H1 (cell line): Measurements from ENCODE around the gene SYT6. TPM values are rescaled to one million over a fixed set of nuclear protein-coding genes. Genes with fewer than 3 reads are reported as not detected.

Source experiments
- CTCF ChIA-PET: fragments of 300-600 bp; sonication (Branson Sonifier 250); formaldehyde crosslinking; loops from one replicate; lab custom pipeline; 2021; ENCODE audit not compliant: partially characterized antibody; lab: Charles Lee
- POLR2A ChIA-PET: fragments of 300-600 bp; sonication (Branson Sonifier 250); formaldehyde crosslinking; loops from one replicate; lab custom pipeline; 2021; ENCODE audit warnings: inconsistent platforms; ENCODE audit not compliant: partially characterized antibody; lab: Charles Lee
- DNase-seq, 2 experiments: peaks; one replicate each; pipeline versions ENCODE4 v3.0.0 to v3.0.0-alpha.2; 2010 to 2022; ENCODE audit warnings: low spot score in 2 of 2, low read depth in 1 of 2, mixed read lengths in 1 of 2
- FAIRE-seq: peaks from 2 replicates; lab custom pipeline; 2011; peaks lifted over from hg19 to GRCh38; lab: Jason Lieb, UNC
- H2AFZ ChIP-seq: 2 replicates; pipeline ENCODE4 v1.8.1; 2012; ENCODE audit warnings: low read length, inconsistent platforms
- H2AK5ac ChIP-seq: 2 replicates; pipeline ENCODE4 v1.6.1; 2013; ENCODE audit warnings: low read depth, low read length
- H2BK120ac ChIP-seq: replicated peaks from 2 replicates; pipeline ENCODE3; 2013; ENCODE audit warnings: low read depth, low read length, inconsistent platforms
- H2BK12ac ChIP-seq: 2 replicates; pipeline ENCODE4 v1.6.1; 2013; ENCODE audit warnings: low read depth, low read length
- H2BK15ac ChIP-seq: 2 replicates; pipeline ENCODE4 v1.6.1; 2013; ENCODE audit warnings: low read length
- H2BK20ac ChIP-seq: 2 replicates; pipeline ENCODE4 v1.6.1; 2013; ENCODE audit warnings: low read length
- H2BK5ac ChIP-seq: 2 replicates; pipeline ENCODE4 v1.6.1; 2013; ENCODE audit warnings: low read depth, low read length
- H3K14ac ChIP-seq: 2 replicates; pipeline ENCODE4 v1.6.1; 2013; ENCODE audit warnings: inconsistent platforms; ENCODE audit not compliant: insufficient read length
- H3K18ac ChIP-seq: 2 replicates; pipeline ENCODE4 v1.6.1; 2013; ENCODE audit warnings: low read length; ENCODE audit errors: extremely low read depth
- H3K23ac ChIP-seq: 2 replicates; pipeline ENCODE4 v1.6.1; 2013; ENCODE audit warnings: inconsistent platforms; ENCODE audit not compliant: insufficient read length
- H3K23me2 ChIP-seq: 2 replicates; pipeline ENCODE4 v1.6.1; 2013; ENCODE audit warnings: low read depth, low read length
- H3K27ac ChIP-seq: 2 replicates; pipeline ENCODE4 v1.6.1; 2011; ENCODE audit warnings: low read depth, low read length, inconsistent platforms
- H3K27me3 ChIP-seq, 4 experiments: replicated peaks in 1 of 4; 1 replicate in 1 of 4; 2 replicates in 3 of 4; pipeline versions ENCODE4 v1.6.1 to v1.8.1; 2011 to 2013; ENCODE audit warnings: low read length in 3 of 4, mild to moderate bottlenecking in 3 of 4, inconsistent platforms in 2 of 4, mixed read lengths in 2 of 4, moderate library complexity in 1 of 4; ENCODE audit not compliant: control insufficient read depth in 3 of 4, insufficient read depth in 3 of 4; ENCODE audit errors: extremely low read depth in 1 of 4
- H3K36me3 ChIP-seq, 4 experiments: 2 replicates each; pipeline versions ENCODE4 v1.6.1 to v1.8.1; 2011 to 2013; ENCODE audit warnings: mild to moderate bottlenecking in 4 of 4, low read length in 3 of 4, moderate library complexity in 2 of 4, control low read depth in 1 of 4, inconsistent platforms in 1 of 4; ENCODE audit not compliant: insufficient read depth in 4 of 4, control insufficient read depth in 2 of 4
- H3K4ac ChIP-seq: replicated peaks from 2 replicates; pipeline ENCODE3; 2013; ENCODE audit warnings: low read length, low read depth, mixed read lengths, inconsistent platforms; ENCODE audit not compliant: insufficient read length
- H3K4me1 ChIP-seq, 4 experiments: replicated peaks in 1 of 4; 1 replicate in 1 of 4; 2 replicates in 3 of 4; pipeline versions ENCODE4 v1.6.1 to v1.8.1; 2011 to 2013; ENCODE audit warnings: low read length in 3 of 4, inconsistent platforms in 2 of 4, mixed read lengths in 1 of 4; ENCODE audit not compliant: insufficient read depth in 4 of 4, control insufficient read depth in 3 of 4
- H3K4me2 ChIP-seq, 2 experiments: 2 replicates each; pipeline versions ENCODE4 v1.6.1 to v1.8.1; 2011 to 2013; ENCODE audit warnings: low read depth in 2 of 2, low read length in 2 of 2, control low read depth in 1 of 2, inconsistent platforms in 1 of 2, mild to moderate bottlenecking in 1 of 2; ENCODE audit not compliant: insufficient read depth in 1 of 2
- H3K4me3 ChIP-seq, 4 experiments: fragments of 200-600, 300-600 bp in 1 of 4; sonication (generic), shearing (Covaris generic), sonication (Bioruptor Twin) in 1 of 4; 2 replicates each; pipeline versions ENCODE4 v1.5.1 to v1.8.1; 2011 to 2016; ENCODE audit warnings: low read length in 4 of 4, low read depth in 3 of 4, control low read depth in 2 of 4, inconsistent platforms in 2 of 4, mild to moderate bottlenecking in 2 of 4, mixed read lengths in 1 of 4, moderate library complexity in 1 of 4; ENCODE audit not compliant: insufficient read depth in 2 of 4; ENCODE audit errors: extremely low read depth in 1 of 4
- H3K56ac ChIP-seq: replicated peaks from 2 replicates; pipeline ENCODE3; 2013; ENCODE audit warnings: low read depth, mild to moderate bottlenecking, mixed read lengths, low read length, inconsistent platforms; ENCODE audit not compliant: insufficient read length
- H3K79me1 ChIP-seq: 2 replicates; pipeline ENCODE4 v1.6.1; 2013; ENCODE audit warnings: low read depth, low read length, control low read depth
- H3K79me2 ChIP-seq, 2 experiments: 2 replicates each; pipeline versions ENCODE4 v1.6.1 to v1.8.1; 2012 to 2013; ENCODE audit warnings: low read length in 2 of 2, mild to moderate bottlenecking in 2 of 2, inconsistent platforms in 1 of 2; ENCODE audit not compliant: insufficient read depth in 2 of 2, control insufficient read depth in 1 of 2
- H3K9ac ChIP-seq, 4 experiments: replicated peaks in 1 of 4; 1 replicate in 1 of 4; 2 replicates in 3 of 4; pipeline versions ENCODE4 v1.6.1 to v1.8.1; 2011 to 2013; ENCODE audit warnings: low read depth in 3 of 4, low read length in 3 of 4, control low read depth in 2 of 4, mild to moderate bottlenecking in 2 of 4, moderate library complexity in 2 of 4, inconsistent platforms in 1 of 4; ENCODE audit errors: extremely low read depth in 1 of 4
- H3K9me3 ChIP-seq, 2 experiments: 2 replicates each; pipeline versions ENCODE4 v1.6.1 to v1.8.1; 2012 to 2013; ENCODE audit warnings: mild to moderate bottlenecking in 2 of 2, moderate library complexity in 2 of 2, control low read depth in 1 of 2, inconsistent platforms in 1 of 2, low read depth in 1 of 2, low read length in 1 of 2, mixed read lengths in 1 of 2; ENCODE audit not compliant: insufficient read depth in 2 of 2
- H4K20me1 ChIP-seq, 2 experiments: replicated peaks in 1 of 2; 2 replicates each; pipeline versions ENCODE3 to v1.8.1; 2011 to 2013; ENCODE audit warnings: inconsistent platforms in 2 of 2, low read length in 2 of 2, mild to moderate bottlenecking in 1 of 2; ENCODE audit not compliant: insufficient read depth in 2 of 2, control insufficient read depth in 1 of 2
- H4K5ac ChIP-seq: 2 replicates; pipeline ENCODE4 v1.6.1; 2013; ENCODE audit warnings: low read length, low read depth, mixed read lengths, inconsistent platforms; ENCODE audit not compliant: insufficient read length
- H4K8ac ChIP-seq: 2 replicates; pipeline ENCODE4 v1.8.0; 2013; ENCODE audit warnings: mild to moderate bottlenecking, moderate library complexity, low read length, inconsistent platforms; ENCODE audit not compliant: insufficient read depth; ENCODE audit errors: extremely low read depth
- H4K91ac ChIP-seq: replicated peaks from 2 replicates; pipeline ENCODE3; 2013; ENCODE audit warnings: low read length, mixed read lengths, inconsistent platforms; ENCODE audit not compliant: insufficient read length
- ATF3 ChIP-seq: IDR thresholded peaks from 2 replicates; pipeline ENCODE4 v1.6.1; 2011; ENCODE audit warnings: low read depth, mild to moderate bottlenecking, low read length; ENCODE audit not compliant: insufficient read depth
- BACH1 ChIP-seq: IDR thresholded peaks from 2 replicates; pipeline ENCODE4 v1.6.1; 2012; ENCODE audit warnings: low read length, improper control_type of control experiment
- BRCA1 ChIP-seq: IDR thresholded peaks from 2 replicates; pipeline ENCODE4 v1.6.1; 2012; ENCODE audit warnings: low read depth, low read length, improper control_type of control experiment
- CHD2 ChIP-seq: IDR thresholded peaks from 2 replicates; pipeline ENCODE4 v1.6.1; 2012; ENCODE audit warnings: low read length, improper control_type of control experiment
- CREB1 ChIP-seq: IDR thresholded peaks from 2 replicates; pipeline ENCODE4 v1.6.1; 2012; ENCODE audit warnings: inconsistent platforms
- GABPA ChIP-seq: IDR thresholded peaks from 2 replicates; pipeline ENCODE4 v1.6.1; 2011; ENCODE audit warnings: mild to moderate bottlenecking, low read length, moderate library complexity, borderline replicate concordance; ENCODE audit not compliant: insufficient read depth
- GTF2F1 ChIP-seq: IDR thresholded peaks from 2 replicates; pipeline ENCODE4 v1.6.1; 2012; ENCODE audit warnings: low read depth, low read length, improper control_type of control experiment, borderline replicate concordance
- NRF1 ChIP-seq: IDR thresholded peaks from 2 replicates; pipeline ENCODE4 v1.6.1; 2011; ENCODE audit warnings: mild to moderate bottlenecking, low read depth, low read length, improper control_type of control experiment
- POLR2AphosphoS5 ChIP-seq: IDR thresholded peaks from 2 replicates; pipeline ENCODE4 v1.6.1; 2011; ENCODE audit warnings: low read depth, low read length
- POU5F1 ChIP-seq: IDR thresholded peaks from 2 replicates; pipeline ENCODE4 v1.6.1; 2011; ENCODE audit warnings: low read depth, mild to moderate bottlenecking, low read length, moderate library complexity
- SIRT6 ChIP-seq: IDR thresholded peaks from one replicate; pipeline ENCODE4 v1.7.1; 2012; ENCODE audit warnings: low read length, inconsistent platforms
- SIX5 ChIP-seq: IDR thresholded peaks from 2 replicates; pipeline ENCODE4 v1.6.1; 2011; ENCODE audit warnings: mild to moderate bottlenecking, low read depth, low read length
- SP4 ChIP-seq: IDR thresholded peaks from 2 replicates; pipeline ENCODE4 v1.6.1; 2012; ENCODE audit warnings: low read length, inconsistent platforms
- TBP ChIP-seq: IDR thresholded peaks from 2 replicates; pipeline ENCODE4 v1.6.1; 2011; ENCODE audit warnings: low read depth, low read length, improper control_type of control experiment
- WGBS, 2 experiments: shearing (Covaris generic) in 1 of 2; methylation state at CpG; one replicate each; pipeline versions ENCODE4 v1.1.6 to v1.1.7; 2013 to 2015; ENCODE audit warnings: low lambda C conversion rate in 2 of 2, mixed read lengths in 2 of 2, inconsistent platforms in 1 of 2, low coverage in 1 of 2, missing lambda C conversion rate in 1 of 2; ENCODE audit not compliant: insufficient replicate concordance in 2 of 2, insufficient coverage in 1 of 2, insufficient read length in 1 of 2; ENCODE audit errors: extremely low coverage in 1 of 2, missing lambda C conversion rate in 1 of 2; 5-methylcytosine and 5-hydroxymethylcytosine counted together
- polyA plus RNA-seq, 7 experiments: library from polyadenylated mRNA; depleted of rRNA in 3 of 7; stranded (reverse) in 5 of 7; unstranded in 2 of 7; fragments of >200 nt in 5 of 7; fragments of 200-250 nt in 2 of 7; gene quantifications; 1 replicate in 5 of 7; 2 replicates in 1 of 7; 4 replicates in 1 of 7; pipeline versions ENCODE4 v1.2.1 to v1.2.3, GENCODE V29; 2011 to 2013; ENCODE audit warnings: missing spikeins in 2 of 7, mixed read lengths in 2 of 7
- total RNA-seq: library from RNA; stranded (reverse); fragmentation: NEBNext Ultra II Directional; extraction: Animal tissue kit (Norgen Biotek cat#: 25700); gene quantifications from 2 replicates; pipeline ENCODE4 v1.2.1, GENCODE V29; 2021

Gene SYT6
- total and polyA plus RNA-seq, 2 of the 8 experiments (the other 6 are each of a cell fraction or from before 2014, with no cell fraction given) = 33.7 to 83.5 TPM

- H3K4me2 ChIP-seq = 0 out of 4 replicates have a peak overlapping the region, but pooled peaks of 1 of the 2 experiments have one; percentile 14
- peak overlapping the region; percentile 2; the same call in 1 of the 2 replicates for H3K18ac ChIP-seq
- H3K4me1 ChIP-seq = peaks cover 0 to 12% (median 7%) of the 10 kb centered on the region in 4 experiments
- H2AK5ac ChIP-seq = peak overlapping the region; percentile 79; the same call in 1 of the 2 replicates
- no peak overlapping the region for H4K5ac ChIP-seq
- 80% methylated on average over 14 of the region's 14 CpGs; no CpG with 5 or more reads in 1 of the 2 experiments for WGBS, 2 experiments
- H3K9ac ChIP-seq = no peak overlapping the region
- H3K36me3 ChIP-seq = peaks cover 18 to 85% (median 36%) of the 10 kb centered on the region in 4 experiments
- H2BK12ac ChIP-seq = peak overlapping the region; percentile 96; the same call in 1 of the 2 replicates
- peaks cover 3% of the 10 kb centered on the region; the same call in 1 of the 2 replicates for H3K79me1 ChIP-seq
- H4K8ac ChIP-seq = no peak overlapping the region
- no peak overlapping the region for H3K56ac ChIP-seq
- H2BK120ac ChIP-seq = no peak overlapping the region
- H3K23ac ChIP-seq = no peak overlapping the region
- no peak overlapping the region for H2BK20ac ChIP-seq
- peak overlapping the region; percentile 76 for H2BK5ac ChIP-seq
- no peak overlapping the region for H2BK15ac ChIP-seq
- TF ChIP-seq BACH1 = no peak
- TF ChIP-seq BRCA1 = no peak
- no peak for TF ChIP-seq GTF2F1
- no peak for TF ChIP-seq GABPA
- TF ChIP-seq CHD2 = no peak
- no peak for TF ChIP-seq SIRT6
- TF ChIP-seq POLR2AphosphoS5 = no peak
- TF ChIP-seq SP4 = no peak
- TF ChIP-seq TBP = no peak
- TF ChIP-seq CREB1 = no peak
- TF ChIP-seq POU5F1 = no peak
- no peak for TF ChIP-seq ATF3
- TF ChIP-seq SIX5 = no peak
- no peak for TF ChIP-seq NRF1
- no peak overlapping the region for H4K91ac ChIP-seq
- no peaks in the 10 kb centered on the region; the same call in 1 of the 2 replicates for H3K23me2 ChIP-seq
- H3K4me3 ChIP-seq = no peak overlapping the region
- H4K20me1 ChIP-seq = no peaks in the 10 kb centered on the region
- H3K79me2 ChIP-seq = no peaks in the 10 kb centered on the region
- H3K9me3 ChIP-seq = no peaks in the 10 kb centered on the region
- H2AFZ ChIP-seq = no peak overlapping the region
- ChIA-PET CTCF (interaction anchor here (0.7 to 2.6 kb wide), 14 partner anchors 13 to 177 kb away, joined by 3 to 11 read pairs (median 4); no protein-coding TSS in a partner anchor), POLR2A (interaction anchor here (0.6 to 1.2 kb wide), 3 partner anchors 21 to 47 kb away, joined by 4 to 5 read pairs (median 4); no protein-coding TSS in a partner anchor)
- H3K27me3 ChIP-seq = no peaks in the 10 kb centered on the region; a peak in 1 of 7 replicates
- no peak overlapping the region for H3K27ac ChIP-seq
- H3K14ac ChIP-seq = no peak overlapping the region
- H3K4ac ChIP-seq = no peak overlapping the region
- no peak for FAIRE-seq
- DNase-seq = no peak
Measured at GRCh38 chr1:114105421-114105979, 48.2 kb downstream of the SYT6 start.
